Fibroblast of lung (primary cell): Measurements from ENCODE around the gene PLEKHN1. TPM values are rescaled to one million over a fixed set of nuclear protein-coding genes. Genes with fewer than 3 reads are reported as not detected.

ENCODE experiments used
- DNase-seq, 2 donors: peaks; one replicate each; pipeline versions ENCODE4 v3.0.0 to v3.0.0-alpha.2; 2010; ENCODE audit warnings: low read depth in 2 of 2
- H2AFZ ChIP-seq: 2 replicates; pipeline ENCODE4 v1.5.1; 2012; ENCODE audit warnings: low read length, control low read depth, inconsistent platforms
- H3K27ac ChIP-seq: 2 replicates; pipeline ENCODE4 v1.5.1; 2011; ENCODE audit warnings: low read length, control low read depth; ENCODE audit not compliant: insufficient read depth
- H3K27me3 ChIP-seq: 2 replicates; pipeline ENCODE4 v1.5.1; 2011; ENCODE audit warnings: mild to moderate bottlenecking, low read length; ENCODE audit not compliant: control insufficient read depth, insufficient read depth
- H3K36me3 ChIP-seq: 2 replicates; pipeline ENCODE4 v1.5.1; 2011; ENCODE audit warnings: low read length; ENCODE audit not compliant: control insufficient read depth, insufficient read depth
- H3K4me1 ChIP-seq: 2 replicates; pipeline ENCODE4 v1.5.1; 2011; ENCODE audit warnings: low read length; ENCODE audit not compliant: control insufficient read depth, insufficient read depth; ENCODE audit errors: extremely low read depth
- H3K4me2 ChIP-seq: 2 replicates; pipeline ENCODE4 v1.5.1; 2011; ENCODE audit warnings: low read length, control low read depth; ENCODE audit not compliant: insufficient read depth; ENCODE audit errors: extremely low read depth
- H3K4me3 ChIP-seq, 4 experiments: fragments of 200-600 bp in 1 of 4; sonication (generic) in 1 of 4; replicated peaks in 1 of 4; 2 replicates each; pipeline ENCODE4 v1.5.1; 2011 to 2016; ENCODE audit warnings: low read length in 4 of 4, low read depth in 3 of 4, mild to moderate bottlenecking in 3 of 4, control low read depth in 2 of 4, inconsistent platforms in 1 of 4, mixed read lengths in 1 of 4; ENCODE audit not compliant: insufficient read depth in 1 of 4; ENCODE audit errors: control extremely low read depth in 1 of 4
- H3K79me2 ChIP-seq: 2 replicates; pipeline ENCODE4 v1.5.1; 2012; ENCODE audit warnings: mild to moderate bottlenecking, low read length, inconsistent platforms; ENCODE audit not compliant: control insufficient read depth, insufficient read depth
- H3K9ac ChIP-seq: 2 replicates; pipeline ENCODE4 v1.5.1; 2011; ENCODE audit warnings: mild to moderate bottlenecking, low read length, control low read depth; ENCODE audit not compliant: insufficient read depth
- H3K9me3 ChIP-seq: 2 replicates; pipeline ENCODE4 v1.5.1; 2012; ENCODE audit warnings: low read depth, low read length; ENCODE audit not compliant: control insufficient read depth, insufficient read depth
- H4K20me1 ChIP-seq: 2 replicates; pipeline ENCODE4 v1.5.1; 2011; ENCODE audit warnings: low read length; ENCODE audit not compliant: control insufficient read depth, insufficient read depth; ENCODE audit errors: extremely low read depth
- CTCF ChIP-seq, 2 donors: IDR thresholded peaks in 1 of 2; conservative IDR thresholded peaks in 1 of 2; 1 replicate in 1 of 2; 2 replicates in 1 of 2; pipeline ENCODE4 v1.5.1; 2011 to 2012; ENCODE audit warnings: low read length in 2 of 2, control low read depth in 1 of 2, inconsistent platforms in 1 of 2, low read depth in 1 of 2, mild to moderate bottlenecking in 1 of 2
- EZH2 ChIP-seq: IDR thresholded peaks from 2 replicates; pipeline ENCODE4 v1.5.1; 2012; ENCODE audit warnings: low read length, control low read depth, mild to moderate bottlenecking; ENCODE audit errors: missing control alignments
- polyA plus RNA-seq, 2 donors: library from polyadenylated mRNA; depleted of rRNA in 1 of 2; stranded (reverse) in 1 of 2; unstranded in 1 of 2; fragments of >200 nt; gene quantifications; 2 replicates each; pipeline ENCODE4 v1.2.1, GENCODE V29; 2011 to 2012; ENCODE audit warnings: missing spikeins in 1 of 2
- total RNA-seq: library from RNA; depleted of rRNA; stranded (reverse); fragments of >200 nt; gene quantifications from 2 replicates; pipeline ENCODE4 v1.2.1, GENCODE V29; 2014

PLEKHN1 gene
- total and polyA plus RNA-seq, 2 donors (not counting 1 experiment from before 2014, with no cell fraction given): 0.17 to 0.41 TPM

- peaks cover 3% of the 10 kb centered on the region for H3K36me3 ChIP-seq
- H3K4me3 ChIP-seq: no peak overlapping the region
- peaks cover 5% of the 10 kb centered on the region for H3K4me1 ChIP-seq
- H2AFZ ChIP-seq: no peak overlapping the region
- no peak for DNase-seq
- TF ChIP-seq EZH2 (no peak), CTCF (conservative IDR thresholded peaks at IDR 0.05 in 1 of 2, IDR thresholded peaks at IDR 0.05 in 1 of 2; ENCODE audit: low read depth in 1 of 2, low read length in 2 of 2) (no peak)
- no peaks in the 10 kb centered on the region for H3K79me2 ChIP-seq
- no peak overlapping the region for H3K27ac ChIP-seq
- H4K20me1 ChIP-seq: no peaks in the 10 kb centered on the region
- no peaks in the 10 kb centered on the region for H3K9me3 ChIP-seq
- no peak overlapping the region for H3K4me2 ChIP-seq
- H3K9ac ChIP-seq: no peak overlapping the region
- no peaks in the 10 kb centered on the region for H3K27me3 ChIP-seq
These were observed 3.1 kb downstream of the PLEKHN1 start for GRCh38 chr1:969260-969855.

- Histone ChIP-seq H2AFZ (no peak overlapping the region), H4K20me1 (no peaks in the 10 kb centered on the region), H3K4me1 (peaks cover 5% of the 10 kb centered on the region), H3K4me2 (no peak overlapping the region), H3K27ac (no peak overlapping the region), H3K9ac (no peak overlapping the region), H3K27me3 (no peaks in the 10 kb centered on the region), H3K79me2 (no peaks in the 10 kb centered on the region), H3K9me3 (no peaks in the 10 kb centered on the region), H3K36me3 (no peaks in the 10 kb centered on the region), H3K4me3 (no peak overlapping the region)
- no peak for TF ChIP-seq EZH2
- no peak for TF ChIP-seq CTCF (conservative IDR thresholded peaks at IDR 0.05 in 1 of 2, IDR thresholded peaks at IDR 0.05 in 1 of 2; ENCODE audit: low read depth in 1 of 2, low read length in 2 of 2)
- no peak for DNase-seq
These were observed 4.1 kb downstream of the PLEKHN1 start for GRCh38 chr1:970242-970972.

- H3K27me3 ChIP-seq: no peaks in the 10 kb centered on the region
- H3K4me2 ChIP-seq: no peak overlapping the region
- H3K9ac ChIP-seq: no peak overlapping the region
- H2AFZ ChIP-seq: no peak overlapping the region
- H3K36me3 ChIP-seq: no peaks in the 10 kb centered on the region
- TF ChIP-seq CTCF (conservative IDR thresholded peaks at IDR 0.05 in 1 of 2, IDR thresholded peaks at IDR 0.05 in 1 of 2; ENCODE audit: low read depth in 1 of 2, low read length in 2 of 2) (no peak), EZH2 (no peak)
- H3K27ac ChIP-seq: no peak overlapping the region
- no peaks in the 10 kb centered on the region for H3K9me3 ChIP-seq
- no peak overlapping the region for H3K4me3 ChIP-seq
- H4K20me1 ChIP-seq: no peaks in the 10 kb centered on the region
- no peak for DNase-seq
- H3K79me2 ChIP-seq: no peaks in the 10 kb centered on the region
- peaks cover under 1% of the 10 kb centered on the region for H3K4me1 ChIP-seq
These were observed 4.9 kb downstream of the PLEKHN1 start for GRCh38 chr1:970973-971730.
